Lung (tissue), 12 donors: Measurements from ENCODE around the gene ZBTB21. TPM values are rescaled to one million over a fixed set of nuclear protein-coding genes. Genes with fewer than 3 reads are reported as not detected.
"Not testable (repeated sequence)": the region's sequence is repeated elsewhere in the genome, so short reads cannot be mapped to it uniquely, and the experiment has no call there.

Experiments used
- ATAC-seq: fragments of 200-7000 bp; cut with Tn5 transposase; one replicate; pipeline ENCODE4 v1.9.1; 2020; ENCODE audit warnings: moderate number of reproducible peaks; ENCODE audit not compliant: insufficient read depth, low FRiP score
- DNase-seq, 3 donors: peaks; one replicate each; pipeline ENCODE4 v3.0.0-alpha.2; 2013 to 2017
- H3K27ac ChIP-seq, 2 donors: one replicate each; pipeline ENCODE4 v1.5.1; 2013; ENCODE audit warnings: mild to moderate bottlenecking in 2 of 2, moderate library complexity in 2 of 2, control low read depth in 1 of 2, inconsistent platforms in 1 of 2, low read depth in 1 of 2, low read length in 1 of 2
- H3K27me3 ChIP-seq, 3 donors: one replicate each; pipeline ENCODE4 v1.5.1; 2013; ENCODE audit warnings: low read length in 2 of 3; ENCODE audit not compliant: control insufficient read depth in 3 of 3, insufficient read depth in 3 of 3
- H3K36me3 ChIP-seq, 4 donors: one replicate each; pipeline ENCODE4 v1.5.1; 2013; ENCODE audit warnings: low read length in 4 of 4, mild to moderate bottlenecking in 1 of 4, moderate library complexity in 1 of 4; ENCODE audit not compliant: control insufficient read depth in 4 of 4, insufficient read depth in 4 of 4
- H3K4me1 ChIP-seq, 5 donors: one replicate each; pipeline ENCODE4 v1.5.1; 2013; ENCODE audit warnings: low read length in 5 of 5, mild to moderate bottlenecking in 2 of 5, moderate library complexity in 1 of 5; ENCODE audit not compliant: control insufficient read depth in 5 of 5, insufficient read depth in 5 of 5
- H3K4me3 ChIP-seq: one replicate; pipeline ENCODE4 v1.5.1; 2013; ENCODE audit warnings: mild to moderate bottlenecking, control low read depth, moderate library complexity
- H3K9ac ChIP-seq, 2 donors: one replicate each; pipeline ENCODE4 v1.5.1; 2013; ENCODE audit warnings: low read length in 2 of 2, control low read depth in 1 of 2; ENCODE audit not compliant: insufficient read depth in 1 of 2
- H3K9me3 ChIP-seq, 4 donors: one replicate each; pipeline ENCODE4 v1.5.1; 2013; ENCODE audit warnings: low read length in 3 of 4, mild to moderate bottlenecking in 1 of 4, moderate library complexity in 1 of 4; ENCODE audit not compliant: control insufficient read depth in 4 of 4, insufficient read depth in 3 of 4
- WGBS, 2 donors: extraction: QIAGEN DNeasy Blood & Tissue Kit; methylation state at CpG; one replicate each; pipeline ENCODE4 v1.1.7; 2013; 5-methylcytosine and 5-hydroxymethylcytosine counted together
- polyA plus RNA-seq, 2 donors: library from polyadenylated mRNA; stranded (reverse); fragments of 200-250 nt; gene quantifications; one replicate each; pipeline ENCODE4 v1.2.1, GENCODE V29; 2013
- total RNA-seq, 2 donors: library from RNA; depleted of rRNA in 1 of 2; stranded (reverse); fragments of >200 nt in 1 of 2; gene quantifications; one replicate each; pipeline ENCODE4 v1.2.1, GENCODE V29; 2014 to 2021
- TF ChIP-seq, protein P1 (sequence below): IDR thresholded peaks from 2 replicates; pipeline ENCODE4 v1.5.1; 2012; ENCODE audit warnings: mild to moderate bottlenecking; ENCODE audit errors: control extremely low read depth, extremely low read depth
- donor health status: control.
- donor health status: control.
- donor health status: Bipolar disorder and iron deficiency.
- donor health status: healthy.
- donor health status: DM: yes; HTN: yes; CAD: no.

ZBTB21 gene
- total and polyA plus RNA-seq, 4 donors, result 3.2 to 15.4 (median 7.5) TPM

GRCh38 chr21:41995577-41995976 is 14.6 kb downstream of the ZBTB21 start:
- Histone ChIP-seq H3K9ac (no peak overlapping the region), H3K27me3 (no peaks in the 10 kb centered on the region), H3K36me3 (peaks cover 0 to 28% (median 25%) of the 10 kb centered on the region in 4 donors), H3K4me1 (no peaks in the 10 kb centered on the region), H3K9me3 (peaks cover 0 to 3% (median 1%) of the 10 kb centered on the region in 4 donors), H3K4me3 (no peak overlapping the region), H3K27ac (no peak overlapping the region)
- DNase-seq (no peak), ATAC-seq (no peak)
- 98 to 100% methylated on average over 3 of the region's 3 CpGs for WGBS, 2 donors
- TF ChIP-seq, protein P1, sequence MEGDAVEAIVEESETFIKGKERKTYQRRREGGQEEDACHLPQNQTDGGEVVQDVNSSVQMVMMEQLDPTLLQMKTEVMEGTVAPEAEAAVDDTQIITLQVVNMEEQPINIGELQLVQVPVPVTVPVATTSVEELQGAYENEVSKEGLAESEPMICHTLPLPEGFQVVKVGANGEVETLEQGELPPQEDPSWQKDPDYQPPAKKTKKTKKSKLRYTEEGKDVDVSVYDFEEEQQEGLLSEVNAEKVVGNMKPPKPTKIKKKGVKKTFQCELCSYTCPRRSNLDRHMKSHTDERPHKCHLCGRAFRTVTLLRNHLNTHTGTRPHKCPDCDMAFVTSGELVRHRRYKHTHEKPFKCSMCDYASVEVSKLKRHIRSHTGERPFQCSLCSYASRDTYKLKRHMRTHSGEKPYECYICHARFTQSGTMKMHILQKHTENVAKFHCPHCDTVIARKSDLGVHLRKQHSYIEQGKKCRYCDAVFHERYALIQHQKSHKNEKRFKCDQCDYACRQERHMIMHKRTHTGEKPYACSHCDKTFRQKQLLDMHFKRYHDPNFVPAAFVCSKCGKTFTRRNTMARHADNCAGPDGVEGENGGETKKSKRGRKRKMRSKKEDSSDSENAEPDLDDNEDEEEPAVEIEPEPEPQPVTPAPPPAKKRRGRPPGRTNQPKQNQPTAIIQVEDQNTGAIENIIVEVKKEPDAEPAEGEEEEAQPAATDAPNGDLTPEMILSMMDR, result no peak

GRCh38 chr21:41994613-41995012 is 15.5 kb downstream of the ZBTB21 start:
- H3K9me3 ChIP-seq, H3K27me3 ChIP-seq, H3K9ac ChIP-seq, H3K27ac ChIP-seq, DNase-seq, H3K4me3 ChIP-seq, H3K4me1 ChIP-seq, ATAC-seq: not testable (repeated sequence)
- peaks cover 0 to 28% (median 24%) of the 10 kb centered on the region in 4 donors for H3K36me3 ChIP-seq
- 51 to 97% methylated on average over 5 of the region's 5 CpGs for WGBS, 2 donors

- H3K36me3 ChIP-seq, result peaks cover 0 to 28% (median 24%) of the 10 kb centered on the region in 4 donors
- no peak for ATAC-seq
- H3K4me1 ChIP-seq, result no peaks in the 10 kb centered on the region
- no peak overlapping the region for H3K9ac ChIP-seq
- no peak for DNase-seq
- H3K4me3 ChIP-seq, result no peak overlapping the region
- H3K27ac ChIP-seq, result no peak overlapping the region
- no peaks in the 10 kb centered on the region for H3K27me3 ChIP-seq
- peaks cover 0 to 3% (median 1%) of the 10 kb centered on the region in 4 donors for H3K9me3 ChIP-seq
- TF ChIP-seq, protein P1, result no peak
- WGBS, 2 donors, result 90 to 93% methylated on average over 6 of the region's 6 CpGs
Measured at GRCh38 chr21:41993744-41994143, 16.4 kb downstream of the ZBTB21 start.

GRCh38 chr21:41992576-41992975 is 17.6 kb downstream of the ZBTB21 start:
- Histone ChIP-seq H3K27ac (no peak overlapping the region), H3K9ac (no peak overlapping the region), H3K4me3 (no peak overlapping the region), H3K27me3 (no peaks in the 10 kb centered on the region), H3K4me1 (no peaks in the 10 kb centered on the region), H3K9me3 (peaks cover 0 to 3% (median 1%) of the 10 kb centered on the region in 4 donors), H3K36me3 (peaks cover 0 to 28% (median 24%) of the 10 kb centered on the region in 4 donors)
- DNase-seq (no peak), ATAC-seq (no peak)
- TF ChIP-seq, protein P1, result no peak
- 97 to 98% methylated on average over 15 of the region's 15 CpGs for WGBS, 2 donors
